Measurements from ENCODE around the gene NRIP1.
"Not testable (repeated sequence)": the region's sequence is repeated elsewhere in the genome, so short reads cannot be mapped to it uniquely, and the experiment has no call there.

NRIP1 gene

DNA sequence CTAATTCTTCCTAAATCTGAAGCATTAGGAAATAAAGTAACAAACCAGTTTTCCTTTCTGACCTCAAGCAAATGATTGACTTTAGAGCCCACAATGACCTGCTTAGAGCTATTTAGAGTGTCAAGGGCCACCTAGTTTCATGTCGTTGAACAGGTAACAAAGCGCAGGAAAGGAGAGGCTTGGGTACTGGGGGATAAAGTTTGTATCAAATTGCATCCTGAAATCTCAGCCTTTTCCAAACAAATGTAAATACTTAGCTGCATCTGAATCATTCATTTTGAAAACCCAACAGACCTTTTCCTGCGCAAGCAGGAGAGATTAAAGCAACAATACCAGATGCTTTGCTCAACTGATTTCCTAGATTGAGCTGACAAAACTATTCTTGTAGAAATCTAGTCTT, 121.2 kb downstream of the NRIP1 start:
- no peak for DNase-seq
- H3K36me3 ChIP-seq: no peaks in the 10 kb centered on the region
- no peak for TF ChIP-seq CTCF (IDR thresholded peaks at IDR 0.05; ENCODE audit: low read depth, low read length)
- H3K9me3 ChIP-seq (ENCODE audit: severe bottlenecking): peaks cover under 1% of the 10 kb centered on the region
- H3K4me3 ChIP-seq (ENCODE audit: low read depth, low read length): no peak overlapping the region
- H3K27me3 ChIP-seq (ENCODE audit: insufficient read depth, low read depth, severe bottlenecking): no peaks in the 10 kb centered on the region
- no peak overlapping the region for H3K27ac ChIP-seq

DNA sequence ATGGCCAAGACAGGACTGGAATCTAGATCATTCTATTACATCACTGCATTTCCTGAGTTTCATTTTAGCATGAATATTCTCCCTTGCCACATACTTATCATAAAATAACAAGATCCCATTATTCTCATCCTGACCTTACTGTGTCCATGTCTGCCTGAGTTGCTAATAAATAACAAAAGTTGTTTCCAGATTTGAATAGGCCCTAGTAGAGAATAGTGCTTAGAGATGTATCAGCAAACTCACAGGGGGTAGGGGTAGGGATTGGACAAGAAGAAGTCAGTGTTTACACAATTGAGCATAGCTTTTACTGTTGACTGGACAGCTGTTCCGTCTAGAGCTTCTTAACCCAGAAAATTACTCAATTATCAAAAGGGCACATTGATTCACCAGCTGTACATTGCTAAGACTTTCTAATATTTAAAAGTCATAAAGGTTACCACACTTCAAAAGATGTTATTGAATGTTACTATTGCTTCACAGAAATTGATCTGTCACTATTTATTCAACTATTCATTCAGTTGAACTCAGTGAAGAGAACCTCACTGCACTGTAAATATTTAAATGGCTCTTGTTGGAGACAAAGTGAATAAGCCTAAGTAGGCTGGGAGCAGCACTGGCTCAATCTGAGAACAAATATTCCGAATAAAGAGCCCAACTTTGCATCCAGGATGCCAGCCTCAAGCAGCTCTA, 121.9 kb downstream of the NRIP1 start:
- H3K27ac ChIP-seq: no peak overlapping the region
- no peak for DNase-seq
- no peaks in the 10 kb centered on the region for H3K27me3 ChIP-seq (ENCODE audit: insufficient read depth, low read depth, severe bottlenecking)
- no peak for TF ChIP-seq CTCF (IDR thresholded peaks at IDR 0.05; ENCODE audit: low read depth, low read length)
- no peaks in the 10 kb centered on the region for H3K9me3 ChIP-seq (ENCODE audit: severe bottlenecking)
- no peak overlapping the region for H3K4me3 ChIP-seq (ENCODE audit: low read depth, low read length)
- H3K36me3 ChIP-seq: no peaks in the 10 kb centered on the region

DNA sequence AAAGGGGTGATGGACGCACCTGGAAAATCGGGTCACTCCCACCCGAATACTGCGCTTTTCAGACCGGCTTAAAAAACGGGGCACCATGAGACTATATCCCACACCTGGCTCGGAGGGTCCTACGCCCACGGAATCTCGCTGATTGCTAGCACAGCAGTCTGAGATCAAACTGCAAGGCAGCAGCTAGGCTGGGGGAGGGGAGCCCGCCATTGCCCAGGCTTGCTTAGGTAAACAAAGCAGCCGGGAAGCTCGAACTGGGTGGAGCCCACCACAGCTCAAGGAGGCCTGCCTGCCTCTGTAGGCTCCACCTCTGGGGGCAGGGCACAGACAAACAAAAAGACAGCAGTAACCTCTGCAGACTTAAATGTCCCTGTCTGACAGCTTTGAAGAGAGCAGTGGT, 137.5 kb downstream of the NRIP1 start:
- DNase-seq; H3K27me3 ChIP-seq (ENCODE audit: insufficient read depth, low read depth, severe bottlenecking); H3K27ac ChIP-seq; H3K4me3 ChIP-seq (ENCODE audit: low read depth, low read length); H3K9me3 ChIP-seq (ENCODE audit: severe bottlenecking); H3K36me3 ChIP-seq: not testable (repeated sequence)

DNA sequence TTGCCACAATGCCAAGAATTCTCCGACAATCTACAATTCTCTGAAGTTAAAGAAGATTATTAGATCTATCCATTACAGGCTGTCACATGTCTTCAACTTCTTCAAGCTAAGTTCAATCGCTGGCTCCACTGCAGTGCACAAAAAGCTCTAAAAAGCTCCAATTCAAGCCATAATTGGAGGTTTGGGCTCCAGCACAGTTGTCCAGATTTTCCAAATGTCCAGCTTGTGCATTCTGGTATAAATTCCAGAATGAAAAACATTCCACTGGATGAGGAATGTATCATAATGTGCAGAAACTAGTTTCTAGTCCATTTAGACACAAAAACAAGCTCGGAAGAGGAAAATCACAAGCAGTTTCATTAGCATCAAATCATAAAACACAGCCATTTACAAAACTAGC, 138.6 kb downstream of the NRIP1 start:
- DNase-seq: no peak
- no peaks in the 10 kb centered on the region for H3K27me3 ChIP-seq (ENCODE audit: insufficient read depth, low read depth, severe bottlenecking)
- H3K9me3 ChIP-seq (ENCODE audit: severe bottlenecking): no peaks in the 10 kb centered on the region
- no peak overlapping the region for H3K27ac ChIP-seq
- no peak overlapping the region for H3K4me3 ChIP-seq (ENCODE audit: low read depth, low read length)
- no peaks in the 10 kb centered on the region for H3K36me3 ChIP-seq
- no peak for TF ChIP-seq CTCF (IDR thresholded peaks at IDR 0.05; ENCODE audit: low read depth, low read length)

- Histone ChIP-seq H3K27me3 (ENCODE audit: insufficient read depth, low read depth, severe bottlenecking) (no peaks in the 10 kb centered on the region), H3K4me3 (ENCODE audit: low read depth, low read length) (no peak overlapping the region), H3K9me3 (ENCODE audit: severe bottlenecking) (no peaks in the 10 kb centered on the region), H3K36me3 (no peaks in the 10 kb centered on the region), H3K27ac (no peak overlapping the region)
- no peak for DNase-seq
- no peak for TF ChIP-seq CTCF (IDR thresholded peaks at IDR 0.05; ENCODE audit: low read depth, low read length)
Measured at GRCh38 chr21:14923468-14923867, 141.3 kb downstream of the NRIP1 start.

- DNase-seq: no peak
- Histone ChIP-seq H3K4me3 (ENCODE audit: low read depth, low read length) (no peak overlapping the region), H3K27ac (no peak overlapping the region), H3K36me3 (no peaks in the 10 kb centered on the region), H3K27me3 (ENCODE audit: insufficient read depth, low read depth, severe bottlenecking) (no peaks in the 10 kb centered on the region), H3K9me3 (ENCODE audit: severe bottlenecking) (no peaks in the 10 kb centered on the region)
- TF ChIP-seq CTCF (IDR thresholded peaks at IDR 0.05; ENCODE audit: low read depth, low read length): no peak
Measured at GRCh38 chr21:14922980-14923379, 141.8 kb downstream of the NRIP1 start.

Measured in WERI-Rb-1 (cell line).